Lung (tissue), 12 donors: ENCODE data around the gene OAS2. TPM values are rescaled to one million over a fixed set of nuclear protein-coding genes. Genes with fewer than 3 reads are reported as not detected.

Experiments
- ATAC-seq: fragments of 200-7000 bp; cut with Tn5 transposase; one replicate; pipeline ENCODE4 v1.9.1; 2020; ENCODE audit warnings: moderate number of reproducible peaks; ENCODE audit not compliant: insufficient read depth, low FRiP score
- DNase-seq, 3 donors: peaks; one replicate each; pipeline ENCODE4 v3.0.0-alpha.2; 2013 to 2017
- H3K27ac ChIP-seq, 2 donors: one replicate each; pipeline ENCODE4 v1.5.1; 2013; ENCODE audit warnings: mild to moderate bottlenecking in 2 of 2, moderate library complexity in 2 of 2, control low read depth in 1 of 2, inconsistent platforms in 1 of 2, low read depth in 1 of 2, low read length in 1 of 2
- H3K27me3 ChIP-seq, 3 donors: one replicate each; pipeline ENCODE4 v1.5.1; 2013; ENCODE audit warnings: low read length in 2 of 3; ENCODE audit not compliant: control insufficient read depth in 3 of 3, insufficient read depth in 3 of 3
- H3K36me3 ChIP-seq, 4 donors: one replicate each; pipeline ENCODE4 v1.5.1; 2013; ENCODE audit warnings: low read length in 4 of 4, mild to moderate bottlenecking in 1 of 4, moderate library complexity in 1 of 4; ENCODE audit not compliant: control insufficient read depth in 4 of 4, insufficient read depth in 4 of 4
- H3K4me1 ChIP-seq, 5 donors: one replicate each; pipeline ENCODE4 v1.5.1; 2013; ENCODE audit warnings: low read length in 5 of 5, mild to moderate bottlenecking in 2 of 5, moderate library complexity in 1 of 5; ENCODE audit not compliant: control insufficient read depth in 5 of 5, insufficient read depth in 5 of 5
- H3K4me3 ChIP-seq: one replicate; pipeline ENCODE4 v1.5.1; 2013; ENCODE audit warnings: mild to moderate bottlenecking, control low read depth, moderate library complexity
- H3K9ac ChIP-seq, 2 donors: one replicate each; pipeline ENCODE4 v1.5.1; 2013; ENCODE audit warnings: low read length in 2 of 2, control low read depth in 1 of 2; ENCODE audit not compliant: insufficient read depth in 1 of 2
- H3K9me3 ChIP-seq, 4 donors: one replicate each; pipeline ENCODE4 v1.5.1; 2013; ENCODE audit warnings: low read length in 3 of 4, mild to moderate bottlenecking in 1 of 4, moderate library complexity in 1 of 4; ENCODE audit not compliant: control insufficient read depth in 4 of 4, insufficient read depth in 3 of 4
- CTCF ChIP-seq: IDR thresholded peaks from 2 replicates; pipeline ENCODE4 v1.5.1; 2012; ENCODE audit warnings: mild to moderate bottlenecking; ENCODE audit errors: control extremely low read depth, extremely low read depth
- WGBS, 2 donors: extraction: QIAGEN DNeasy Blood & Tissue Kit; methylation state at CpG; one replicate each; pipeline ENCODE4 v1.1.7; 2013; 5-methylcytosine and 5-hydroxymethylcytosine counted together
- polyA plus RNA-seq, 2 donors: library from polyadenylated mRNA; stranded (reverse); fragments of 200-250 nt; gene quantifications; one replicate each; pipeline ENCODE4 v1.2.1, GENCODE V29; 2013
- total RNA-seq, 2 donors: library from RNA; depleted of rRNA in 1 of 2; stranded (reverse); fragments of >200 nt in 1 of 2; gene quantifications; one replicate each; pipeline ENCODE4 v1.2.1, GENCODE V29; 2014 to 2021
- donor health status: control.
- donor health status: control.
- donor health status: Bipolar disorder and iron deficiency.
- donor health status: healthy.
- donor health status: DM: yes; HTN: yes; CAD: no.

The OAS2 gene
- total and polyA plus RNA-seq, 4 donors = 9.8 to 25.9 (median 16.1) TPM

- Histone ChIP-seq H3K9ac (no peak overlapping the region), H3K27ac (no peak overlapping the region), H3K9me3 (peaks cover 0 to 6% (median 0%) of the 10 kb centered on the region in 4 donors), H3K27me3 (peaks cover 0 to 19% (median 0%) of the 10 kb centered on the region in 3 donors), H3K4me3 (no peak overlapping the region), H3K36me3 (peaks cover 0 to 45% (median 5%) of the 10 kb centered on the region in 4 donors), H3K4me1 (no peaks in the 10 kb centered on the region)
- no peak for TF ChIP-seq CTCF
- WGBS, 2 donors = 87 to 92% methylated on average over 4 of the region's 4 CpGs
- no peak for DNase-seq
- no peak for ATAC-seq
Measured at GRCh38 chr12:113002155-113002554, 23.8 kb downstream of the OAS2 start.

GRCh38 chr12:113002676-113003075 lies 24.4 kb downstream of the OAS2 start:
- Histone ChIP-seq H3K4me1 (no peaks in the 10 kb centered on the region), H3K9me3 (peaks cover 0 to 5% (median 0%) of the 10 kb centered on the region in 4 donors), H3K36me3 (peaks cover 0 to 45% (median 4%) of the 10 kb centered on the region in 4 donors), H3K4me3 (no peak overlapping the region), H3K9ac (no peak overlapping the region), H3K27me3 (peaks cover 0 to 22% (median 0%) of the 10 kb centered on the region in 3 donors), H3K27ac (no peak overlapping the region)
- ATAC-seq (no peak), DNase-seq (no peak)
- WGBS, 2 donors = 88 to 94% methylated on average over 5 of the region's 5 CpGs
- TF ChIP-seq CTCF = no peak

GRCh38 chr12:113003636-113004035 lies 25.3 kb downstream of the OAS2 start:
- no peak for TF ChIP-seq CTCF
- Histone ChIP-seq H3K27ac (no peak overlapping the region), H3K4me1 (no peaks in the 10 kb centered on the region), H3K4me3 (no peak overlapping the region), H3K9ac (no peak overlapping the region), H3K36me3 (peaks cover 0 to 48% (median 0%) of the 10 kb centered on the region in 4 donors), H3K9me3 (peaks cover 0 to 2% (median 0%) of the 10 kb centered on the region in 4 donors), H3K27me3 (peaks cover 0 to 22% (median 0%) of the 10 kb centered on the region in 3 donors)
- WGBS, 2 donors = 87 to 93% methylated on average over 9 of the region's 9 CpGs
- ATAC-seq (no peak), DNase-seq (no peak)

GRCh38 chr12:113005762-113006161 lies 27.4 kb downstream of the OAS2 start:
- DNase-seq = no peak
- Histone ChIP-seq H3K4me1 (peaks cover 0 to 1% (median 0%) of the 10 kb centered on the region in 5 donors), H3K36me3 (peaks cover 0 to 44% (median 4%) of the 10 kb centered on the region in 4 donors), H3K27me3 (peaks cover 0 to 21% (median 0%) of the 10 kb centered on the region in 3 donors), H3K9ac (no peak overlapping the region), H3K27ac (no peak overlapping the region), H3K4me3 (no peak overlapping the region), H3K9me3 (no peaks in the 10 kb centered on the region)
- ATAC-seq = no peak
- 85 to 90% methylated on average over 4 of the region's 4 CpGs for WGBS, 2 donors
- no peak for TF ChIP-seq CTCF
